Measurements from ENCODE around the gene CFAP45.
A peak's percentile ranks its signal among the peaks of the same experiment; 100 is the strongest.

The CFAP45 gene

GRCh38 chr1:159868766-159869165, 31.2 kb downstream of the CFAP45 start:
- H3K79me1 ChIP-seq (replicated peaks; ENCODE audit: low read length, poor library complexity, severe bottlenecking), result no peaks in the 10 kb centered on the region
- peak overlapping the region in 1 of 2 experiments; percentile 59 for H2BK12ac ChIP-seq (ENCODE audit: low read length in 2 of 2)
- H3K27ac ChIP-seq (ENCODE audit: low read length, poor library complexity, severe bottlenecking), result peak overlapping the region; percentile 46
- no peak overlapping the region for H3K9ac ChIP-seq (ENCODE audit: low read length)
- H2BK120ac ChIP-seq (ENCODE audit: low read depth, low read length), result no peak overlapping the region
- no peak overlapping the region for H2AFZ ChIP-seq (ENCODE audit: low read depth, low read length)
- H2BK5ac ChIP-seq (ENCODE audit: low read depth, low read length, poor library complexity, severe bottlenecking), result no peak overlapping the region
- H3K4me2 ChIP-seq (ENCODE audit: low read length, poor library complexity, severe bottlenecking), result no peak overlapping the region
- DNase-seq, result no peak
- H3K9me3 ChIP-seq (ENCODE audit: control insufficient read depth, low read length), result no peaks in the 10 kb centered on the region
- H3K18ac ChIP-seq (ENCODE audit: low read depth in 1 of 2, low read length in 2 of 2), result peak overlapping the region in 1 of 2 experiments; percentile 3
- H4K8ac ChIP-seq (ENCODE audit: low read length), result no peak overlapping the region
- no peak overlapping the region for H3K23ac ChIP-seq (ENCODE audit: low read length in 2 of 2)
- no peaks in the 10 kb centered on the region for H3K27me3 ChIP-seq (ENCODE audit: control insufficient read depth in 1 of 2, insufficient read depth in 1 of 2, low read length in 2 of 2)
- no peak overlapping the region for H3K4me3 ChIP-seq (ENCODE audit: insufficient read depth in 1 of 2, low read depth in 1 of 2, low read length in 2 of 2)
- H3K14ac ChIP-seq (ENCODE audit: low read length in 2 of 2), result no peak overlapping the region
- H3K4ac ChIP-seq (ENCODE audit: low read depth in 1 of 2, low read length in 2 of 2), result no peak overlapping the region
- 100% methylated on average over 1 of the region's 3 CpGs for WGBS
- no peak overlapping the region for H4K91ac ChIP-seq (ENCODE audit: low read length)
- peaks cover 26% of the 10 kb centered on the region for H3K4me1 ChIP-seq (ENCODE audit: control insufficient read depth, insufficient read depth, low read depth, low read length)
- H3K36me3 ChIP-seq (ENCODE audit: control insufficient read depth in 1 of 2, insufficient read depth in 2 of 2, low read depth in 1 of 2, low read length in 2 of 2), result peaks cover 0 to 9% of the 10 kb centered on the region in 2 experiments
- H2AK5ac ChIP-seq (ENCODE audit: low read length, severe bottlenecking), result peak overlapping the region; percentile 74
- H2BK15ac ChIP-seq (ENCODE audit: low read depth, poor library complexity, severe bottlenecking), result no peak overlapping the region

DNA sequence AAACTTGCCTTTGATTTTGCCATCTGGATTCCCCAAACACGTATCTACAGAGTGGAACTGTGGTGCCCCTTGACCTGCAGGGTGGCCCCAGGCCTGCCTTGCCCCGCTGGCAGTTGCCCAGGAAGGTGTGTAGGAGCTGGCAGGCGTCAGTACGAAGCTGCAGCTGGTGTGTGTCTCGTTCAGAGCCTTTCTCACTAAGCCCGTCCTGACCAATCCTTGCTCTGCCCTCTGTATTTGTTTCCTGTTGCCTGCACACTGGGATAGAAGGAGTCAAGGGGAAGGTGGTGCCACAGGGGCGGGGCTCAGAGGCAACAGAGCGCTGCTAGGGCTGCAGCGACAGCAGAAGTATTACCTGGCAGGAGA, 32.3 kb downstream of the CFAP45 start:
- H3K4me3 ChIP-seq (ENCODE audit: insufficient read depth in 1 of 2, low read depth in 1 of 2, low read length in 2 of 2), result no peak overlapping the region
- peaks cover 0 to 4% of the 10 kb centered on the region in 2 experiments for H3K36me3 ChIP-seq (ENCODE audit: control insufficient read depth in 1 of 2, insufficient read depth in 2 of 2, low read depth in 1 of 2, low read length in 2 of 2)
- no peak overlapping the region for H2BK120ac ChIP-seq (ENCODE audit: low read depth, low read length)
- H3K9me3 ChIP-seq (ENCODE audit: control insufficient read depth, low read length), result no peaks in the 10 kb centered on the region
- no peak overlapping the region for H4K91ac ChIP-seq (ENCODE audit: low read length)
- peak overlapping the region in 1 of 2 experiments; percentile 14 for H3K23ac ChIP-seq (ENCODE audit: low read length in 2 of 2)
- no peaks in the 10 kb centered on the region for H3K79me1 ChIP-seq (replicated peaks; ENCODE audit: low read length, poor library complexity, severe bottlenecking)
- no peak overlapping the region for H3K27ac ChIP-seq (ENCODE audit: low read length, poor library complexity, severe bottlenecking)
- no peak overlapping the region for H2BK5ac ChIP-seq (ENCODE audit: low read depth, low read length, poor library complexity, severe bottlenecking)
- 55% methylated on average over 8 of the region's 9 CpGs for WGBS
- H3K4ac ChIP-seq (ENCODE audit: low read depth in 1 of 2, low read length in 2 of 2), result no peak overlapping the region
- H2AFZ ChIP-seq (ENCODE audit: low read depth, low read length), result no peak overlapping the region
- no peaks in the 10 kb centered on the region for H3K27me3 ChIP-seq (ENCODE audit: control insufficient read depth in 1 of 2, insufficient read depth in 1 of 2, low read length in 2 of 2)
- H2BK15ac ChIP-seq (ENCODE audit: low read depth, poor library complexity, severe bottlenecking), result no peak overlapping the region
- H3K4me2 ChIP-seq (ENCODE audit: low read length, poor library complexity, severe bottlenecking), result no peak overlapping the region
- no peak overlapping the region for H2AK5ac ChIP-seq (ENCODE audit: low read length, severe bottlenecking)
- peaks cover 25% of the 10 kb centered on the region for H3K4me1 ChIP-seq (ENCODE audit: control insufficient read depth, insufficient read depth, low read depth, low read length)
- H3K14ac ChIP-seq (ENCODE audit: low read length in 2 of 2), result no peak overlapping the region
- H3K18ac ChIP-seq (ENCODE audit: low read depth in 1 of 2, low read length in 2 of 2), result no peak overlapping the region
- no peak overlapping the region for H3K9ac ChIP-seq (ENCODE audit: low read length)
- H2BK12ac ChIP-seq (ENCODE audit: low read length in 2 of 2), result peak overlapping the region in 1 of 2 experiments; percentile 55
- no peak overlapping the region for H4K8ac ChIP-seq (ENCODE audit: low read length)
- peak; percentile 41 for DNase-seq

DNA sequence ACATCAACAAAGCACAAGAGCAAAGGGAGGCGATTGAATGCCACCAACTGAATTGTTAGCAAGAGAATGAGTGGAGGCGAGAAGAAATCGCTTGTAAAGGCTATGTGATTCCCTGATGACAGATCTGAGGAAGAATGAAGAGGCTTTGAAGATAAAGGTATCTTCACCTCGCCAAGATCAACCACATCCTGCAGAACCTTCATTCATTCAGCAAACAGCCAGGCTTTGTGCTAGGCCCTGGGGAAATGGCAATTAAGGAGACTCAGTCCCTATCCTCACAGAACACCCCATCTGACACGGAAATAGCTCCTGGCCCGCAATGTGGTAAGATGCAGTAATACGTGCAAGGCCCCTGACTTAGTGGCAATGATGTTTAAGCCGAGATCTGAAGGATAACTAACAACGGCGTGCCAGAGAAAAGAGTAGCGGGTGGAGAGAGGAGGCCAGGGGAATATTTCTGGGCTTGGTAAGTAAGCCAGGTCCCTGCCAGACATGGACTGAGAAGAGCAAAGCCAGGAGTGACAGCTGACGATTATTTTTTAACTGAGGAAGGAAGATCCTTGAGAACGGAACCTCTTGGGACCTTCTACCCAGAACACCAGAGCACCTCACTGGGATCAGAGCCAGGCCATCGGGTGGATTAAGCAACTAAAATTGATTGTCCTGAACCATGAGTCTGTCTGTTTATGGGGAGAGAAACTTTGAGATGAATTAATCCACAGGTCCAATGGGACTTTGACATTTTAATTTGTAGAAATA, 32.9 kb downstream of the CFAP45 start:
- no peak overlapping the region for H4K8ac ChIP-seq (ENCODE audit: low read length)
- no peaks in the 10 kb centered on the region for H3K79me1 ChIP-seq (replicated peaks; ENCODE audit: low read length, poor library complexity, severe bottlenecking)
- no peak overlapping the region for H2BK12ac ChIP-seq (ENCODE audit: low read length in 2 of 2)
- no peak overlapping the region for H3K18ac ChIP-seq (ENCODE audit: low read depth in 1 of 2, low read length in 2 of 2)
- DNase-seq, result no peak
- H4K91ac ChIP-seq (ENCODE audit: low read length), result no peak overlapping the region
- H3K27ac ChIP-seq (ENCODE audit: low read length, poor library complexity, severe bottlenecking), result no peak overlapping the region
- H3K27me3 ChIP-seq (ENCODE audit: control insufficient read depth in 1 of 2, insufficient read depth in 1 of 2, low read length in 2 of 2), result no peaks in the 10 kb centered on the region
- no peaks in the 10 kb centered on the region for H3K9me3 ChIP-seq (ENCODE audit: control insufficient read depth, low read length)
- no peak overlapping the region for H3K9ac ChIP-seq (ENCODE audit: low read length)
- WGBS, result 84% methylated on average over 12 of the region's 14 CpGs
- H3K36me3 ChIP-seq (ENCODE audit: control insufficient read depth in 1 of 2, insufficient read depth in 2 of 2, low read depth in 1 of 2, low read length in 2 of 2), result peaks cover 0 to 4% of the 10 kb centered on the region in 2 experiments
- no peak overlapping the region for H3K14ac ChIP-seq (ENCODE audit: low read length in 2 of 2)
- H2AK5ac ChIP-seq (ENCODE audit: low read length, severe bottlenecking), result no peak overlapping the region
- no peak overlapping the region for H3K4ac ChIP-seq (ENCODE audit: low read depth in 1 of 2, low read length in 2 of 2)
- no peak overlapping the region for H2BK15ac ChIP-seq (ENCODE audit: low read depth, poor library complexity, severe bottlenecking)
- H3K4me2 ChIP-seq (ENCODE audit: low read length, poor library complexity, severe bottlenecking), result no peak overlapping the region
- no peak overlapping the region for H2AFZ ChIP-seq (ENCODE audit: low read depth, low read length)
- H3K4me1 ChIP-seq (ENCODE audit: control insufficient read depth, insufficient read depth, low read depth, low read length), result peaks cover 25% of the 10 kb centered on the region
- H2BK120ac ChIP-seq (ENCODE audit: low read depth, low read length), result no peak overlapping the region
- H2BK5ac ChIP-seq (ENCODE audit: low read depth, low read length, poor library complexity, severe bottlenecking), result no peak overlapping the region
- no peak overlapping the region for H3K23ac ChIP-seq (ENCODE audit: low read length in 2 of 2)
- H3K4me3 ChIP-seq (ENCODE audit: insufficient read depth in 1 of 2, low read depth in 1 of 2, low read length in 2 of 2), result no peak overlapping the region

- Histone ChIP-seq H2BK120ac (ENCODE audit: low read depth, low read length) (no peak overlapping the region), H3K9me3 (ENCODE audit: control insufficient read depth, low read length) (no peaks in the 10 kb centered on the region), H2BK5ac (ENCODE audit: low read depth, low read length, poor library complexity, severe bottlenecking) (no peak overlapping the region), H2BK15ac (ENCODE audit: low read depth, poor library complexity, severe bottlenecking) (no peak overlapping the region), H2BK12ac (ENCODE audit: low read length in 2 of 2) (no peak overlapping the region), H3K4me1 (ENCODE audit: control insufficient read depth, insufficient read depth, low read depth, low read length) (peaks cover 25% of the 10 kb centered on the region), H3K27ac (ENCODE audit: low read length, poor library complexity, severe bottlenecking) (no peak overlapping the region), H3K4ac (ENCODE audit: low read depth in 1 of 2, low read length in 2 of 2) (no peak overlapping the region), H3K18ac (ENCODE audit: low read depth in 1 of 2, low read length in 2 of 2) (no peak overlapping the region), H3K4me3 (ENCODE audit: insufficient read depth in 1 of 2, low read depth in 1 of 2, low read length in 2 of 2) (no peak overlapping the region), H3K27me3 (ENCODE audit: control insufficient read depth in 1 of 2, insufficient read depth in 1 of 2, low read length in 2 of 2) (no peaks in the 10 kb centered on the region), H3K79me1 (replicated peaks; ENCODE audit: low read length, poor library complexity, severe bottlenecking) (no peaks in the 10 kb centered on the region), H2AFZ (ENCODE audit: low read depth, low read length) (no peak overlapping the region), H3K9ac (ENCODE audit: low read length) (no peak overlapping the region), H2AK5ac (ENCODE audit: low read length, severe bottlenecking) (no peak overlapping the region), H4K8ac (ENCODE audit: low read length) (no peak overlapping the region), H4K91ac (ENCODE audit: low read length) (no peak overlapping the region), H3K4me2 (ENCODE audit: low read length, poor library complexity, severe bottlenecking) (no peak overlapping the region), H3K23ac (ENCODE audit: low read length in 2 of 2) (no peak overlapping the region), H3K36me3 (ENCODE audit: control insufficient read depth in 1 of 2, insufficient read depth in 2 of 2, low read depth in 1 of 2, low read length in 2 of 2) (peaks cover 0 to 10% of the 10 kb centered on the region in 2 experiments), H3K14ac (ENCODE audit: low read length in 2 of 2) (no peak overlapping the region)
- 92% methylated on average over 1 of the region's 1 CpG for WGBS
- DNase-seq, result no peak
These were observed 33.9 kb downstream of the CFAP45 start for GRCh38 chr1:159866066-159866465.

All from mesenchymal stem cell (in vitro differentiated cells and primary cell).